GF-D8 (cell line): ENCODE data around the gene ARHGAP24.
"Not testable (repeated sequence)": the region's sequence is repeated elsewhere in the genome, so short reads cannot be mapped to it uniquely, and the experiment has no call there.

ENCODE experiments used
- DNase-seq: peaks from one replicate; lab custom pipeline; 2025; lab: John Stamatoyannopoulos, UW

ARHGAP24 gene

DNA sequence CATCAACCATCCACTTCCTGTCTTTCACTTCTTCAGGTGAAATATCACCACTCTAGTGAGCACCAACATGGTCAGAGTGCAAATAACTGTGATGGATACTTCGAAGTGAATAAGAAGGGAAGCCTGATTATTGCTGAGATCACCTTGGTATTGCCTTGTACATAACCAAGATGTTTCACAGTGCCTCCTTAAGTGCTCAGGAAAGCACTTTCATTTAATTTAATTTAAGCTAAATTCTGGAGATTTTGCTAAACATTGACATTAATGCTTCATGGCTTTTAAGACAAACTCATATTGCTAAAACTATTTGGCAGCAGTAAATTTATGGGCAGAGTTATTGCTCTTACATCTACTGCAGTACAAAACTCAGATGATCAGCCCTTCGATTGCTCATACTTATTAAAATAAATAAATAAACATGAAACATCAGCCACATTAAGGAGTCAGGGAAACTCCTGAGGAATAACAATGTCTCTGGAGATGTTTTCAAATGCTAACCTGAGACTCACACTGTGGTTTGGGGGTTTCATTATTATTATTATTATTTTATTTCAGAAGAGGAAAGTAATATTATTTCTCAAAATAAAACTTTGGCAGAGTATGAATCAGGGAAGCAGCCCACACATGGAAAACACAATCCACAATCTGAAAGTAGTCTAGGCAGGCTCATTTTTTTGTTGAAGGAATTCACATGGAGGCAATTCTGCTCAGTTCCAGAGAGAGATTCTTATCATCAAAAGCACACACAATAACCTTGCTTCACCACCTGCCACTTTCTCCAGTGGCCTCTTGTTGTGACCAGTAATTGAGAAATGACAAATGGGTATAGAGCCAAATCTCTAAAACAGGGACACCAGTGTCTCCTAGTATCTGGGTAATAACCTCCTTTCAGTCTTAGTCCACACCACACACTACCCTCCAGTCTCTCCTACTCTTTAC, 540.7 kb downstream of the ARHGAP24 start:
- no peak for DNase-seq

DNA sequence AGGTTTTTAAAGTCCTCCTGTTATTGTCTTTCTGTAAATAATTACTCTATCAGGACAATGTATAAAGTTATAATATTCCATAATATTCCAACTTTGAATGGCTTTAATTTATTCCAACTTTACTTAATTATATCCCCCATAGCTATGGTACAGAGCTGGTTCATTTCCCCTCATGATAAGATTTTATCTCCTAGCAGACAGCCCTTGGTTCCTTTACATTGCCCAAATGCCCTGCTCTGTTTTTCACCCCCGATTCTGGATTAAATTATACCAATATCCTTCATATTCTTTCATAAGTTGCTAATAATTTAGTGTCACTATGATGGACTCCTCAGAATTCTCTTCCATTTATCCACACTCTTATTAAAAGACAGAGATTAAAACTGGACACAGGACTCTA, 544.4 kb downstream of the ARHGAP24 start:
- no peak for DNase-seq

DNA sequence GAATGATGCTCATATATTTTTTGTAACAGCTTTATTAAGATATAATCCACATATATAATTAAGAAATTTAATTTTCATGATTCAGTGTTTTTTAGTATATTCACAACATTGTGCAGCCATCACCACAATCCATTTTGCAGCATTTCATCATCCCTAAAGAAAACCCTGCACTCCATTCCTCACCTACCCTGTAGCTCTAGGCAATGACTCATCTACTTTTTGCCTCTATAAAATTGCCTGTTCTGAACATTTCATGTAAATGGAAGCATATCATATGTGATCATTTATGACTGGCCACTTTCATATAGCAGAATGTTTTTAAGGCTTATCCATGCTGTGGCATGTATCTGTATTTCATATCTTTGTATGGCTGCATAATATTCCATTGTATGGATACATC, 545.0 kb downstream of the ARHGAP24 start:
- DNase-seq: no peak

DNA sequence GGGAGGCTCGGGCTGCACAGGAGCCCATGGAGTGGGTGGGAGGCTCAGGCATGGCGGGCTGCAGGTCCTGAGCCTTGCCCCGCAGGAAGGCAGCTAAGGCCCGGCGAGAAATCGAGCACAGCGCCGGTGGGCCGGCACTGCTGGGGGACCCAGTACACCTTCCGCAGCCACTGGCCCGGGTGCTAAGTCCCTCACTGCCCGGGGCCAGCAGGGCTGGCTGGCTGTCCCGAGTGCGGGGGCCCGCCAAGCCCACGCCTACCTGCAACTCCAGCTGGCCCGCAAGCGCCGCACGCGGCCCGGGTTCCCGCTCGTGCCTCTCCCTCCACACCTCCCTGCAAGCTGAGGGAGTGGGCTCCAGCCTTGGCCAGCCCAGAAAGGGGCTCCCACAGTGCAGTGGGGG, 546.7 kb downstream of the ARHGAP24 start:
- DNase-seq: not testable (repeated sequence)

DNA sequence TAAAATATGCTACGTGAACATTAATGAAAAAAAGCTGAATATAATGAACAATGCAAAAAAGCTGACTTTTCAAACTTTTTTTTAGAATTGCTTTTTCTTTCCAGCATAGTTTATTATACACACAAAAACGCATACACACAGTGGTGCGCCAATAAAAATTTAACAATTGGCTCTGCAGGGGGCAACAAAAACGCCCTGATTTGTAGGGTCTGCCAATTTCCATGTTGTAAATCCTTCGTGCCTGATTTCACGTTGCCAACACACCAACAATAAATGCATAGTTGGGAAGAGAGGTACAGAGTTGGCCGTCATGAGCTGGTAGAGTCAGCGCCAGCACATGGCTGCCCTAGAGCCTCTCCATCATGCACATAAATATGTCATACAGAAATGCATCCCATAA, 551.8 kb downstream of the ARHGAP24 start:
- no peak for DNase-seq

DNA sequence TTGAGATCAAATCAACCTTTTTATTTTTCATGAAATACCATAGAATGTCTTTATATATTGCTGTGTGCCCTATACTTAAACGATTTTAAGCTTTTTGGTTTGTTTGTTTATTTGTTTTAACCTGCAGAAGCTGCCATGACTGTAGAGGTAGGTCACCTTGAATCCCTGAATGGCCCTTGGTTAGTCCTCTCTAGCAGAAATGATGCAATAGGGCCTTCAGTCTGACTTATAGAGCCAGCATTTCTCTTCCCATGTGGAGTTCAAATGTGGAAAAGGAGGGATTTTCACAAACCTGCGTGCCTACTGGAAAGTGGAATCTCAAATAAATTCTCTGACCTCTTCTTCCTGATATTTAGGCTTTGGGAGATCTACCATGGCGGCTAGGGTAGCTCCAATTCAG, 557.0 kb downstream of the ARHGAP24 start:
- DNase-seq: no peak

DNA sequence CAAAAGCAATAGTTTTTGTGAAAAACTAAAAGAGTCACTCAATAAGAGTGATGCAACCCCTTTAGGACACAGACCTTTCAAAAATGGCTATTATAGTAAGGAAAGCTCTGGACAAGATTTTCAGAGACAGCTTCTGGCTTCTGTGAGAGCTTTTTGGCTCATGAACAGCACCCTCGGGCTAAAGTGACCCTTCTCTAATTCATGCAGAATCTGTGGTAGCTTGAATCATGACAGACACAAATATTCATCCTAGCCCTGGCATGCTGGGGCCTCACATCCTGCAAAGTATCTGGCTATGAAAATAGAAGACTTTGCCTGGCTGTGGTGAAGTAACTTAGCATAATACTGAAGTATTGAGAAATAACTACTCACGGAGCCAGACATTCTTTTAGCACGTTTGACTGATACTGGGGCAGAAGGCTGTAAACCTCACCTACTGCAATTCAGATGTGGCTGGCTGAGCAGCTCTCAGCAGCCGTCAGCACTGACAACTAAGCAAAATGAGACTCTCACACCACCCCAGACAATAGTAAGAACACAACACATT, 557.6 kb downstream of the ARHGAP24 start:
- no peak for DNase-seq

DNA sequence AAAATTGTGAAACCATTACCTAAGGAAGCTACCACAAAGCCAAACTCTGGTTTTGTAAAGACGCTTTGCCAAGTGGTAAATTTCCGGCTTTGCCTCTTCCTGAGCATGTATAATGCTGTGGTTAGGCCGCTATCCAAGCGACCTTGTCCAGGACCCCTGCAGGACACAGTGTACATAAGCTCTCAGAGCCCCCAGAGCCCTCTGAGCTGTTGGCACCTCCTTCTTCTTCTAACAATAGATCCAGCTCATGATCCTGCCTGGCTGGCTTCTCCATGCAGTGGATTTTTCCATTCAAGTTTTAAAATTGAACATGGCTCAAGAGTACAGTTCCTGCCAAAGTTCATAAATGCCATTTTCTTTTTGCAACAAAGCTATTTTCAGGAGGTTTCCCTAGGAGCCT, 558.2 kb downstream of the ARHGAP24 start:
- no peak for DNase-seq

DNA sequence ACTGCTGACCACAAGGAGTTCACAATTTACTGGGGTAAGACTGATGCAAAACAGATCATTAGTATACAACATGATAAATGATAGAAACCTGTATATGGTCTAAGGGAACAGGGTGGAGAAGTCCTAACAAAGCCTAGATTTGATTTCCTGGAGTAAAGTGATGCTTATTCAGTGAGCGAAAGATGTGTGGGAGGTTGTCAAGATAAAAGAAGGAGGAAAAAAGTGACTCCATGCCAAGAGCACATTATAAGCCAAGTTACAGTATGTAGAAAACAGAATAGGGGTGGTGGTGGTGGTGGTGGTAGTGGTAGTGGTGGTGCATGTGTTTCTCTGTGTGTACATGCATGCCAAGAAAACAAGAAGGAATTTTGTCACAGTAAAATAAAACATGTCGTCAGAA, 559.7 kb downstream of the ARHGAP24 start:
- DNase-seq: no peak

DNA sequence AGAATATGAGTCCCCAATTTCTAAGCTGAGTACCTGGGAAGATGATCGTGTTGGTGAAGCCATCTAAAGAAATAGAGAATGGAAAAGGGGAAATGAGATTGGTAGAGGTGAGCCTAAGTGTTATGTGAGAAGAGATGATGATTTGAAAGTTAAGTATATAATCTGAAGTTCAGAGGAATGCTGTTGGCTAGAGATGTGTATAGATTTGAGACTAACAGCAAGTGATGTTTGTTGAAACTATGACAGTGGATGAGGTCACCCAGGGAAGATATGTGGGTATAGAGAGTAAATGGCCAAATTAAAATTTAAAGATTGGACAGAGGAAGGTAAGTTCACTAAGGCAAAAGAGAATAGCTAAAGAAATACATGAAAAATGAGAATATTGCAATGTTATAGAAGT, 560.7 kb downstream of the ARHGAP24 start:
- no peak for DNase-seq

DNA sequence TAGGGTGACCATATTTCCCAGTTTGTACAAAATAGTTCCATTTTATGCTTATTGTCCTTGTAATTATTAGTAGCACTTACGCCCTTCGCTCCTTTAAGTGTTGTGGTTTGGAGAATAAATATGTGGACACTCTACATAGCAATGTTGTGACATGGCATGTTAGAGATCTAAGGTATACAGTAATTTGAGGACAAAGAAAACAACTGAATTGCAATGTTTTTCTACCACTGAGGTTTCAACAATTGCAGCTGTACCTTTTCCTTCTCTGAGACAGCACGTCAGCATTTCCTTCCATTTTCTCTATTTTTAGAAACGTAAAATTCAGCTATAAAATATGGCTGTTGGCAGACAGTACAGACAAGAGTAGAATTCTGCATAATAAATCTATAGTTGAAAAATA, 561.8 kb downstream of the ARHGAP24 start:
- no peak for DNase-seq

DNA sequence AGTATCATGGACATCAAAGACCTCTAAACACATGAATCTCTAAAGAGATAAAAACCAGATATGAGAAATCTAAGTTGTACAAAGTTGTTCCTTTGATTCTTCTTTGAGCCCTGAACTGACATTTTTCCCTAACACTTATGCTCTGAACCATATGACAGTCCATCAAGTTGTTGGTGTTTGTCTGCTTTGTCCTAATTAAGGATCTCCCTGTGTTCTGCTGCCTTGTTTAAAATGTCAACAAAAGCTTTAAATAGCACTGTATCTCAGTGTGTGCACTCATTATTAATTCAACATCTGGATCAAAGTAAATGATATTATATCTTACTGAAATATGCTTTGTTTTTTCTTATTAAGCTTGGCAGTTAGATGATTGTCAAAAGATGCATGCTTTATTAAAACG, 563.1 kb downstream of the ARHGAP24 start:
- no peak for DNase-seq

DNA sequence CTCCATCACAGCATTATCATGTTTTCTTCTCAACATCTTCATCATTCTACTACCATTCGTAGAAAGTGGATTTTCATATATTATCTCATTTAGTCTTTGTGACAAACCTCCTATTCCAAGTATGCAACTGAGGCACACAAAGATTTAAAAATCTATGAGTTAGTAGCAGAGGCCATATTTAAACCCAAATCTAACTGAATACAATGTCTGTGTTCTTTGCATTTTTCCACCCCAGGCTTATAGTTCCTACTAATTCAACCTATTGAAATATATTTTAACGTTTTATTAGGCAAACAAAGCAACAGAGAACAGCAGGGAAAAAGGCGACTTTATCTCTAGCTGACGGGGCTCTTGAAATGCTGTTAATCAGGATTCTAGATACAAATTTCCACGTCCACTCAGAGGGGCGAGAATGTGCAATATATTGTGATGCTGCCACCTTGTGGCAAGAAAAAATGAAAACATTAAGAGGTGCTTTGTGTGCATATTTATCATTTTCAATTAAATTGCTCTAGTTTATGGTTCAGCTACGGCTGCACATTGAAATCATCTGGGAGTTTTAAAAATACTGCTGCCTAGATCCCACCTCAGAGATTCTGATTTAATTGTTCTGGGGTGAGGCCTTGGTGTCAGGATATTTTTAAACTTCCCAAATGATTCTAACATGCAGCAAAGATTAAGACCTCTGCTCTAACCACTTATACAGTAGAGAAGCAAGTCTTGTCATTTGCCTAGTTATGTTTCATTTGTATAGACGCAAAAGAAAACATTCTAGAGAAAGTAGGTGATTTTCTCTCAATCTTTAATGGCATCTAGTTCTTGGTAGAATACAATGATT, 569.0 kb downstream of the ARHGAP24 start:
- DNase-seq: no peak

DNA sequence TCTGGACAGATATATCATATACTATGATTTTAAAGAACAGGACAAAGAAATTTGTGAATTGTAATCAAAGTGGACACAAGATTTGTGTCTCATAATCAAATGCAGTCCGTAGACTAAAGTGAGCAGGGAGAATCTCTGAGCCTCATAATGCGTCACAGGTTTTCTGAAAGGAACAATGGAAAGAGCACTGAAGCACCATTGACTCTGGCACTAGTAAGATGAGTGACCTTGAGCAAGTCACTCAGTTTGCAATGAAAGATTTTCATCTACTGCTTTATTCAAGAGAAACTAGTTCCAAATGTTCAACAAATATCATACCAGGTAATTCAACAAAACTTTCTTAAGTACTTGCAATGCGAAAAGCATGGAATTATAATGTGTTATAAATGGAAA, 569.6 kb downstream of the ARHGAP24 start:
- no peak for DNase-seq

DNA sequence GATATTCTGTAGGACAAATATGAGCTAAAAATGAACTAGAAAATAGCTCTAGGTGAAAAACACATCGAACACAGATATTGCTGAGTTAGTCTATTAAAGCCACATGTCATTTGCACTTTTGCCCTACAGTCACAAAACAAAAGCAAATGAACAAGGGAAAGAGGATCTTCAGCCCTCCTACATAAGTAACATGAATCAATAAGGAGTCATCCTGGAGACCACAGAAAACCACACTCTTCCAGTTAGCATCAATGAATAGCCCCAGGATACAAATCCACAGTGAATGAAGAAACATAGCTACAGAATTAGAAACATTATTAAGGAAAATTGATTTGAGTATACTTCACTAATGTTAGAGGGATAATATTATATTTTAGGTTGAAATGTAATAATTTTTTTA, 573.5 kb downstream of the ARHGAP24 start:
- DNase-seq: no peak

DNA sequence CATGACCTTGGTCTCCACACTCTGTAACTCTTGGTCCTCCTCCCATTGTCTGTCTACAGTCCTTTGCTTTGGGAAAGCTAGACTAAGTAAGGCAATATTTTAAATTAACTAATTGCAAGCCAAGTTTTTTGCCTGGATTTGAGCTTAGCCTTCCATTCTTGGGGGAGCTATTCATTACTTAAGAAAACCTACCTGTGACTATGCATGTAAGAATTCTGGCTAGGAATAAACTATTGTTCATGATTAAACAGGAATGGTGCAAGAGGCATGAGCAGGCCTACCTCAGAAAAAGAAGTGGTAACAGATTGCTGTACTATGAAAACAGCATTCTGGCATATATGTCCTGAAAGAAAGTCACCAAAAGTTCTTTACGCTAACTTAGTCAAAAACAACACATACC, 575.5 kb downstream of the ARHGAP24 start:
- DNase-seq: no peak
